ENCODE results near the gene CD248.
A peak's percentile ranks its signal among the peaks of the same experiment; 100 is the strongest.
"Not testable (repeated sequence)": the region's sequence is repeated elsewhere in the genome, so short reads cannot be mapped to it uniquely, and the experiment has no call there.

The CD248 gene

GRCh38 chr11:66311470-66311964, 5.3 kb downstream of the CD248 start:
- Histone ChIP-seq H3K4me3 (ENCODE audit: low read depth, low read length) (peak overlapping the region; percentile 69), H3K27ac (peak overlapping the region; percentile 81), H3K27me3 (ENCODE audit: insufficient read depth, low read depth, severe bottlenecking) (no peaks in the 10 kb centered on the region), H3K9me3 (ENCODE audit: severe bottlenecking) (no peaks in the 10 kb centered on the region), H3K36me3 (no peaks in the 10 kb centered on the region)
- TF ChIP-seq CTCF (IDR thresholded peaks at IDR 0.05; ENCODE audit: low read depth, low read length): peak; percentile 81; the same call in 1 of the 2 replicates
- peak; percentile 59 for DNase-seq

GRCh38 chr11:66310803-66311440, 5.9 kb downstream of the CD248 start:
- not testable (repeated sequence) for H3K4me3 ChIP-seq (ENCODE audit: low read depth, low read length); H3K36me3 ChIP-seq; DNase-seq; H3K27me3 ChIP-seq (ENCODE audit: insufficient read depth, low read depth, severe bottlenecking); H3K9me3 ChIP-seq (ENCODE audit: severe bottlenecking)
- H3K27ac ChIP-seq: peak overlapping the region; percentile 81

GRCh38 chr11:66310324-66310723, 6.5 kb downstream of the CD248 start:
- Histone ChIP-seq H3K27ac (no peak overlapping the region), H3K36me3 (no peaks in the 10 kb centered on the region), H3K4me3 (ENCODE audit: low read depth, low read length) (no peak overlapping the region), H3K27me3 (ENCODE audit: insufficient read depth, low read depth, severe bottlenecking) (no peaks in the 10 kb centered on the region), H3K9me3 (ENCODE audit: severe bottlenecking) (no peaks in the 10 kb centered on the region)
- TF ChIP-seq CTCF (IDR thresholded peaks at IDR 0.05; ENCODE audit: low read depth, low read length): no peak
- no peak for DNase-seq

- TF ChIP-seq CTCF (IDR thresholded peaks at IDR 0.05; ENCODE audit: low read depth, low read length): no peak
- DNase-seq: no peak
- H3K4me3 ChIP-seq (ENCODE audit: low read depth, low read length): no peak overlapping the region
- no peaks in the 10 kb centered on the region for H3K36me3 ChIP-seq
- no peaks in the 10 kb centered on the region for H3K9me3 ChIP-seq (ENCODE audit: severe bottlenecking)
- no peak overlapping the region for H3K27ac ChIP-seq
- no peaks in the 10 kb centered on the region for H3K27me3 ChIP-seq (ENCODE audit: insufficient read depth, low read depth, severe bottlenecking)
These were observed 7.4 kb downstream of the CD248 start for GRCh38 chr11:66309475-66309874.

GRCh38 chr11:66302656-66303055, 14.2 kb downstream of the CD248 start:
- DNase-seq: no peak
- Histone ChIP-seq H3K4me3 (ENCODE audit: low read depth, low read length) (no peak overlapping the region), H3K9me3 (ENCODE audit: severe bottlenecking) (no peaks in the 10 kb centered on the region), H3K27me3 (ENCODE audit: insufficient read depth, low read depth, severe bottlenecking) (no peaks in the 10 kb centered on the region), H3K36me3 (no peaks in the 10 kb centered on the region), H3K27ac (no peak overlapping the region)
- TF ChIP-seq CTCF (IDR thresholded peaks at IDR 0.05; ENCODE audit: low read depth, low read length): no peak

GRCh38 chr11:66299186-66299585, 17.7 kb downstream of the CD248 start:
- Histone ChIP-seq H3K4me3 (ENCODE audit: low read depth, low read length) (no peak overlapping the region), H3K27ac (no peak overlapping the region), H3K9me3 (ENCODE audit: severe bottlenecking) (no peaks in the 10 kb centered on the region), H3K27me3 (ENCODE audit: insufficient read depth, low read depth, severe bottlenecking) (no peaks in the 10 kb centered on the region), H3K36me3 (peaks cover 5% of the 10 kb centered on the region)
- no peak for TF ChIP-seq CTCF (IDR thresholded peaks at IDR 0.05; ENCODE audit: low read depth, low read length)
- DNase-seq: no peak
